ENCODE data around the gene MYO9B. TPM values are rescaled to one million over a fixed set of nuclear protein-coding genes. Genes with fewer than 3 reads are reported as not detected.
A peak's percentile ranks its signal among the peaks of the same experiment; 100 is the strongest.

MYO9B gene, protein sequence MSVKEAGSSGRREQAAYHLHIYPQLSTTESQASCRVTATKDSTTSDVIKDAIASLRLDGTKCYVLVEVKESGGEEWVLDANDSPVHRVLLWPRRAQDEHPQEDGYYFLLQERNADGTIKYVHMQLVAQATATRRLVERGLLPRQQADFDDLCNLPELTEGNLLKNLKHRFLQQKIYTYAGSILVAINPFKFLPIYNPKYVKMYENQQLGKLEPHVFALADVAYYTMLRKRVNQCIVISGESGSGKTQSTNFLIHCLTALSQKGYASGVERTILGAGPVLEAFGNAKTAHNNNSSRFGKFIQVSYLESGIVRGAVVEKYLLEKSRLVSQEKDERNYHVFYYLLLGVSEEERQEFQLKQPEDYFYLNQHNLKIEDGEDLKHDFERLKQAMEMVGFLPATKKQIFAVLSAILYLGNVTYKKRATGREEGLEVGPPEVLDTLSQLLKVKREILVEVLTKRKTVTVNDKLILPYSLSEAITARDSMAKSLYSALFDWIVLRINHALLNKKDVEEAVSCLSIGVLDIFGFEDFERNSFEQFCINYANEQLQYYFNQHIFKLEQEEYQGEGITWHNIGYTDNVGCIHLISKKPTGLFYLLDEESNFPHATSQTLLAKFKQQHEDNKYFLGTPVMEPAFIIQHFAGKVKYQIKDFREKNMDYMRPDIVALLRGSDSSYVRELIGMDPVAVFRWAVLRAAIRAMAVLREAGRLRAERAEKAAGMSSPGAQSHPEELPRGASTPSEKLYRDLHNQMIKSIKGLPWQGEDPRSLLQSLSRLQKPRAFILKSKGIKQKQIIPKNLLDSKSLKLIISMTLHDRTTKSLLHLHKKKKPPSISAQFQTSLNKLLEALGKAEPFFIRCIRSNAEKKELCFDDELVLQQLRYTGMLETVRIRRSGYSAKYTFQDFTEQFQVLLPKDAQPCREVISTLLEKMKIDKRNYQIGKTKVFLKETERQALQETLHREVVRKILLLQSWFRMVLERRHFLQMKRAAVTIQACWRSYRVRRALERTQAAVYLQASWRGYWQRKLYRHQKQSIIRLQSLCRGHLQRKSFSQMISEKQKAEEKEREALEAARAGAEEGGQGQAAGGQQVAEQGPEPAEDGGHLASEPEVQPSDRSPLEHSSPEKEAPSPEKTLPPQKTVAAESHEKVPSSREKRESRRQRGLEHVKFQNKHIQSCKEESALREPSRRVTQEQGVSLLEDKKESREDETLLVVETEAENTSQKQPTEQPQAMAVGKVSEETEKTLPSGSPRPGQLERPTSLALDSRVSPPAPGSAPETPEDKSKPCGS (N-terminal part only)
- 74.6 TPM for total RNA-seq (2021; ENCODE audit: unreplicated experiment)
- 51.3 and 57.0 TPM in 2 replicates for polyA plus RNA-seq (2012)
- percentile 61 among the genes with signal in this experiment for Bru-seq, nascent RNA
- percentile 74 among the genes with signal in this experiment for BruChase-seq, experiment 1, labeled RNA remaining after a 6-hour chase
- BruChase-seq, experiment 2, labeled RNA remaining after a 2-hour chase: percentile 63 among the genes with signal in this experiment
- long read RNA-seq, partial matches to known transcripts: 18 of 55 reads
- long read RNA-seq, other reads (novel, unspliced or antisense): 36 of 55 reads

- Histone ChIP-seq H3K79me2 (ENCODE audit: insufficient read depth, low read length) (peaks cover 81% of the 10 kb centered on the region), H3K4me3 (replicated peaks in 1 of 2; ENCODE audit: low read depth in 1 of 2, low read length in 2 of 2) (peak within 1 kb of the TSS; percentile 71 to 91), H3K9me2 (ENCODE audit: insufficient read depth) (no peaks in the 10 kb centered on the region), H3K27me3 (ENCODE audit: insufficient read depth, low read length) (no peaks in the 10 kb centered on the region), H3K4me1 (ENCODE audit: control insufficient read depth in 1 of 2, insufficient read depth in 2 of 2, low read length in 2 of 2) (peaks cover 16 to 43% of the 10 kb centered on the region in 2 experiments), H3K27ac (ENCODE audit: low read depth, low read length) (peak within 1 kb of the TSS; percentile 70), H3K9ac (ENCODE audit: low read length) (peak within 1 kb of the TSS; percentile 97), H2AFZ (ENCODE audit: low read depth, low read length, poor library complexity, severe bottlenecking) (peak within 1 kb of the TSS; percentile 43), H3K36me3 (ENCODE audit: control insufficient read depth in 1 of 2, insufficient read depth in 2 of 2, low read length in 2 of 2) (peaks cover 0 to 3% of the 10 kb centered on the region in 2 experiments; a peak in 1 of 4 replicates), H3K9me3 (ENCODE audit: control insufficient read depth in 1 of 2, insufficient read depth in 1 of 2, low read depth in 1 of 2, low read length in 2 of 2) (no peaks in the 10 kb centered on the region), H3K4me2 (ENCODE audit: low read length) (peak within 1 kb of the TSS; percentile 91), H4K20me1 (ENCODE audit: insufficient read depth) (no peaks in the 10 kb centered on the region)
- RAD21 ChIA-PET (ENCODE audit: low non-redundant PET in 1 of 2, low total read pairs in 2 of 2, uncharacterized antibody in 2 of 2, unreplicated experiment in 2 of 2): no interaction called here
- BruUV-seq (replicated peaks): no TSS peak
- intact Hi-C loops (cut with micrococcal nuclease): loop anchor here (5.0 kb wide), 1 partner anchor 152 kb away; the partner anchor contains the start of gene OCEL1
- POLR2A ChIA-PET: no interaction called here
- ATAC-seq: peak; percentile 93
- CTCF ChIA-PET: no interaction called here
- peak; percentile 98 for DNase-seq (ENCODE audit: low read depth, low spot score)
- TF ChIP-seq, protein P1, sequence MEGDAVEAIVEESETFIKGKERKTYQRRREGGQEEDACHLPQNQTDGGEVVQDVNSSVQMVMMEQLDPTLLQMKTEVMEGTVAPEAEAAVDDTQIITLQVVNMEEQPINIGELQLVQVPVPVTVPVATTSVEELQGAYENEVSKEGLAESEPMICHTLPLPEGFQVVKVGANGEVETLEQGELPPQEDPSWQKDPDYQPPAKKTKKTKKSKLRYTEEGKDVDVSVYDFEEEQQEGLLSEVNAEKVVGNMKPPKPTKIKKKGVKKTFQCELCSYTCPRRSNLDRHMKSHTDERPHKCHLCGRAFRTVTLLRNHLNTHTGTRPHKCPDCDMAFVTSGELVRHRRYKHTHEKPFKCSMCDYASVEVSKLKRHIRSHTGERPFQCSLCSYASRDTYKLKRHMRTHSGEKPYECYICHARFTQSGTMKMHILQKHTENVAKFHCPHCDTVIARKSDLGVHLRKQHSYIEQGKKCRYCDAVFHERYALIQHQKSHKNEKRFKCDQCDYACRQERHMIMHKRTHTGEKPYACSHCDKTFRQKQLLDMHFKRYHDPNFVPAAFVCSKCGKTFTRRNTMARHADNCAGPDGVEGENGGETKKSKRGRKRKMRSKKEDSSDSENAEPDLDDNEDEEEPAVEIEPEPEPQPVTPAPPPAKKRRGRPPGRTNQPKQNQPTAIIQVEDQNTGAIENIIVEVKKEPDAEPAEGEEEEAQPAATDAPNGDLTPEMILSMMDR (IDR thresholded peaks at IDR 0.05 in 2 of 3, conservative IDR thresholded peaks at IDR 0.05 in 1 of 3; ENCODE audit: borderline replicate concordance in 1 of 3, insufficient read depth in 1 of 3, low read depth in 2 of 3, low read length in 2 of 3): no peak
- peak; percentile 36 for TF ChIP-seq POLR2AphosphoS5 (IDR thresholded peaks at IDR 0.05; ENCODE audit: low read depth, low read length)
- peak; percentile 93 for TF ChIP-seq YY1 (IDR thresholded peaks at IDR 0.05; ENCODE audit: extremely low read depth, insufficient replicate concordance, low read depth, low read length)
- TF ChIP-seq SP1 (IDR thresholded peaks at IDR 0.05; ENCODE audit: low read depth): peak; percentile 99
- peak; percentile 93 for TF ChIP-seq JUND (IDR thresholded peaks at IDR 0.05)
- TF ChIP-seq, protein P2, sequence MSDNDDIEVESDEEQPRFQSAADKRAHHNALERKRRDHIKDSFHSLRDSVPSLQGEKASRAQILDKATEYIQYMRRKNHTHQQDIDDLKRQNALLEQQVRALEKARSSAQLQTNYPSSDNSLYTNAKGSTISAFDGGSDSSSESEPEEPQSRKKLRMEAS (IDR thresholded peaks at IDR 0.05): peak; percentile 97
- no peak for TF ChIP-seq ZNF274 (IDR thresholded peaks at IDR 0.05; ENCODE audit: low read depth, low read length)
- TF ChIP-seq SIN3A (IDR thresholded peaks at IDR 0.05; ENCODE audit: low read depth): peak; percentile 67
- TF ChIP-seq ZFX (IDR thresholded peaks at IDR 0.05): peak; percentile 24; the same call in 1 of the 2 replicates
- TF ChIP-seq EZH2phosphoT487 (IDR thresholded peaks at IDR 0.05; ENCODE audit: borderline replicate concordance): no peak
- no peak; the same call in 1 of the 2 replicates for TF ChIP-seq ELF1 (IDR thresholded peaks at IDR 0.05; ENCODE audit: borderline replicate concordance, low read depth)
- peak; percentile 89 for TF ChIP-seq EGR1 (IDR thresholded peaks at IDR 0.05; ENCODE audit: low read depth)
- TF ChIP-seq EZH2 (IDR thresholded peaks at IDR 0.05): no peak
- TF ChIP-seq CEBPB (IDR thresholded peaks at IDR 0.05; ENCODE audit: low read depth): no peak
- TF ChIP-seq FOSL1 (IDR thresholded peaks at IDR 0.05; ENCODE audit: low read depth): no peak
- TF ChIP-seq POLR2A (IDR thresholded peaks at IDR 0.05; ENCODE audit: borderline replicate concordance, extremely low read depth, insufficient read depth, insufficient read length): peak; percentile 46
- TF ChIP-seq TCF7L2 (IDR thresholded peaks at IDR 0.05; ENCODE audit: borderline replicate concordance, extremely low read depth, insufficient read depth, insufficient read length): peak; percentile 98
Observed at GRCh38 chr19:17075035-17075863, at the start of gene MYO9B, which contains the start of gene HAUS8. Gene MYO9B, plus strand, starts transcription at chr19:17075777. Its CDS starts 25,941 bp downstream, at chr19:17101718. Gene HAUS8, minus strand, starts transcription at chr19:17075452. Its CDS starts 30 bp downstream, at chr19:17075422.

Data from HCT116 (cell line).